ENCODE results near the gene FBXO8.
"Not testable (repeated sequence)": the region's sequence is repeated elsewhere in the genome, so short reads cannot be mapped to it uniquely, and the experiment has no call there.

The FBXO8 gene, protein sequence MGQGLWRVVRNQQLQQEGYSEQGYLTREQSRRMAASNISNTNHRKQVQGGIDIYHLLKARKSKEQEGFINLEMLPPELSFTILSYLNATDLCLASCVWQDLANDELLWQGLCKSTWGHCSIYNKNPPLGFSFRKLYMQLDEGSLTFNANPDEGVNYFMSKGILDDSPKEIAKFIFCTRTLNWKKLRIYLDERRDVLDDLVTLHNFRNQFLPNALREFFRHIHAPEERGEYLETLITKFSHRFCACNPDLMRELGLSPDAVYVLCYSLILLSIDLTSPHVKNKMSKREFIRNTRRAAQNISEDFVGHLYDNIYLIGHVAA

DNA sequence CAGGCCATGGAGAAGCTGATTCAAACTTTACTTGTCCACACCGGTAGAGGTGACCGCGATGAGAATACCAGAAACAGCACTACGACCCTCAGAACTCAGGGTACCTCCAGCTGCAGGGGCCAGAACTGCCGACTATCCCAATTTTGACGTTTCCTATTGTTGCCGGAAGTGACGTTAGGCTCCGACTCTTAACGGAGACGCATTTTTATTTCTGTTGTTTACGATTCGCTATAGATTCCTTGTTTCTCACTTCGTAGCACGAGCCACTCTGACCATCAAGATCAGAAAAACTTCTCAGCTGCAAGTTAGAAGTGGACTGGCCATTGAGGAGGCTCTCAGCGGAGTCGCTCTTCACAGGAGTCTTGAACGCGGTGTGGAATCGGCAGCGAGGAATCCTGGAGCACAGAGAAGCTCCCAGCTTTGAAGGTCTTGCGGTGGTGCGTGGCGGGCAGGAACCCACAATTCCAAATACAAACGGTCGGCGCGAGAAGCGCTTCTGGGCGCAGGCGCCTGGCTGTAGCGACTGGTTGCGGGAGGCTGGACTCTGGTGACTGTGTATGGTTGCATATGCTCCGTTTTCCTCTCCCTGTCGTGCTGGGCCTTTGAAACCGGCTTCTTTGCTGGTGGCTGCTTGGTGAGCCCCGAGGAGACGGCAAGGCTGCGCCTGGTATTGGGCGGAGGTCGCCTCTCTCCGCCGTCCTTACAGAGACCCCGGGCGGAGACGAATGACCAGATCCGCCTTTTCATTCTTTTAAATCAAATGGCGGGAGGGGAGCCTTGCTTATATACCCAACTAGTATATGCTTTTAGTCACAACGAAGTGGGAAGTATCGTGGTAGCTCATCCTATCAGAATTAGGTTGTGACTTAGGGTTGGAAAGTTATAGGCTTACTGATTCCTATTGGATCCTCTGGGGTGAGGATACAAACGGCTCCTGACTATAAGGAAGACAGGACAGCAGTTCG is at the start of gene FBXO8, which contains the start of gene CEP44:
TSS of gene FBXO8 (minus strand) at position 161 of the 965 bp plus-strand sequence. CDS start 20,575 bp downstream, outside the sequence.
TSS of gene CEP44 (plus strand) at position 405 of the 965 bp plus-strand sequence. CDS start 15,211 bp downstream, outside the sequence.
- peak; percentile 53 for DNase-seq

DNA sequence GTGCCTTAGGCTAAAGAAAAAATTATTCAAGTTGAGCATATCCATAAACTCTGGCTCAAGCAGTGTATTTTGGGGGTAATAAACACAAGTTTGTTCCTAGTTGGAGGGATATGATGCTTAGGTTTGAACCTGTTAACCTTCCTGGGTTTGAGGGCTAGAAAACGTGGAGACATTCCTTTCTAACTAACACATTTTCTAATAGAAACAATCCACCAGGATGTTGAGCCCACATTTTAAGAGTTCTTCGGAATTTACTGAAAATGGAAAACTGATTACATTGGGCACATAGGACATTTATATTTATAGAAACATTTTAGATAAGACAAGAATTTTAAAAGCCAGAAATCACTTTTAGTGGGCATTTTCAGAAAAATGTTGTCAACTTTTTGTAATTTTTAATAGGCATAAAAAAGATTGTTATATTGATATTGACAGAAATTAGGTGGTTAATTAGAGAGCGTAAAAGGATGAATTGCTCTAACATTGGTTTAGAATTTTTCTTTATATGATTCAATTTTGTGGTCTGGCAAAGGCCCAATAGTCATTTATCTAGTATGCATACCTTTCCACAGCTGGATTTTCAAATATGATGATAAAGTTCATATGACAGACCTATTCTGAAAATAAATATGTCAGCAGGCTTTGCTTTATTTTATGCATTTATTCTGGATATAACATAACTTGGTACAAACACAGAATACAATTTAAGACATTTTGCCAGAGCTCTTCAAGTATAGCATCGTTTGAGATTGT is 49.5 kb upstream of the FBXO8 start:
- no peak for DNase-seq

GRCh38 chr4:174324725-174325124 is 41.3 kb upstream of the FBXO8 start:
- DNase-seq, result no peak

GRCh38 chr4:174324236-174324635 is 40.8 kb upstream of the FBXO8 start:
- DNase-seq, result no peak

GRCh38 chr4:174320494-174321199 is 37.2 kb upstream of the FBXO8 start:
- no peak for DNase-seq

DNA sequence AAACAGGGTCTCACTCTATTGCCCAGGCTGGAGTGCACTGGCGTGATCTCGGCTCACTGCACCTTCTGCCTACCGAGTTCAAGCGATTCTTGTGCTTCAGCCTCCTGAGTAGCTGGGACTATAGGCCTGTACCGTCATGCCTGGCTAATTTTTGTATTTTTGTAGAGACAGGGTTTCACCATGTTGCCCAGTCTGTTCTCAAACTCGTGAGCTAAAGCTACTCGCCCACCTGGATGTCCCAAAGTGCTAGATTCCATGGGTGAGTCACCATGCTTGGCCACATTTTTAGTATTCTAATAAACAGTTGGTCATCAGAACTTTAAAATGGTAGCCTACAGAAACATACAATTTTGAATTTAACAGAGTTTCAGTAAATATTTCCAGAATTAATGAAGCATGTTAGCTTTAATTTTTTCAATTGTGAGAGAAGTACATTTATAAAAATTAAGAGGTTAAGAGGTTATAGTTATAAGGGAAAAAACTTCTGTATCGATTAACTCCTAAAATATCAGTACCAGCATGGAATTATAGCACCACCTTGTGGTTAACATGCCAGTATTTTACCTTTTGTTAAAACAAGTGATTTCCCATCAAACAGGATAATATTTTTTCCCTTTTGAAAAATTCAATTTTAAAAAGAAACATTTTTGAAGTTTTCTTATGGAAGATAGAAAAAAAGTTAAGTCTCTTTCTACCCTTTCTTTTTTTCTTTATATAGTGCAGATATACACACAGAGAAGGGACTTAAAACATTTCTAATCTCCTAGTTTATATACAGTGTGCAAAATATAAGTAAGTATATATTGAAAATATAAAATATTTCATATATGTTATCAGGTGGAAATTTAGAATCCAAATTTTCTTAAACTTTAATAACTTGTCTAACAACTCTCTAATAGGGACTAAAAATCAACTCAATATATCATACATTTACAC is 35.6 kb upstream of the FBXO8 start:
- no peak for DNase-seq

- no peak for DNase-seq
Observed at GRCh38 chr4:174317531-174317930, 34.1 kb upstream of the FBXO8 start.

GRCh38 chr4:174316954-174317353 is 33.5 kb upstream of the FBXO8 start:
- no peak for DNase-seq

DNA sequence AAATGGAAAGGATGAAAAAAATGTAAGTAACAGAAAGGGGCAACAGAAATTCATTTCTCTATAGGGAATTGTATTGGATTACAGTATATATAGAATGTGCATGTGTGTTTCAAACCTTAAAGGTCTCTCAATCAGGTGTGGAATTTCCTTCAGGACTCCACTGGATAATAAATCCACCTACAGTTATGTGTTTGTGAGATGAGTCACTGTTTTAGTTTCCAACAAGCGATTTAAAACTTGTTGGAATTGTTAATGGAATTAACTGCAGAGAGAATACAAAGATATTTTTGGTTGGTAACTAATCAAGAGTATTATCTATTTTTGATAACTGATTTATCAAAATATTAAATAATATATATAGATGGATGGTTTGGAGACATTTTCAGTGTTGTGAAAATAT is 33.1 kb upstream of the FBXO8 start:
- DNase-seq, result no peak

DNA sequence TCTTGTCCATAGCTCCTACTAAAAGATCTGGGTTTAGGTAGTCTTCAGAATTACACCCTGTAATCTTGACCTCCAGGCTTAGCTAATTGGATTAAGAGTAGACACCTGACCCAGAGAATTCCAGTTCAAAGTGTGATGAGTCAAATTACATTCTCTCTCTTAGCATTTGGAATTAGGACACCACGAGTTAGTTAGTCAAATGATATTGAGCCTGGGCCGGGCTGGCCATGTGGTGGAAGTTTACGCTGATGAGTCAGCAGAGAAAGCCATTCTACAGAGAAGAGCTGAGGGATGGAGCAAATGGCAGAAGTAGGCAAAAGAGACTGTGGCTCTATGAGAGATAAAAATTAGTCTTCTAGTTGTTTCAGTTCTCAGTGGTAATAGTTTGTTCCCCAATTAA is 31.3 kb upstream of the FBXO8 start:
- DNase-seq, result no peak

- no peak for DNase-seq
Observed at GRCh38 chr4:174314274-174314673, 30.8 kb upstream of the FBXO8 start.

DNA sequence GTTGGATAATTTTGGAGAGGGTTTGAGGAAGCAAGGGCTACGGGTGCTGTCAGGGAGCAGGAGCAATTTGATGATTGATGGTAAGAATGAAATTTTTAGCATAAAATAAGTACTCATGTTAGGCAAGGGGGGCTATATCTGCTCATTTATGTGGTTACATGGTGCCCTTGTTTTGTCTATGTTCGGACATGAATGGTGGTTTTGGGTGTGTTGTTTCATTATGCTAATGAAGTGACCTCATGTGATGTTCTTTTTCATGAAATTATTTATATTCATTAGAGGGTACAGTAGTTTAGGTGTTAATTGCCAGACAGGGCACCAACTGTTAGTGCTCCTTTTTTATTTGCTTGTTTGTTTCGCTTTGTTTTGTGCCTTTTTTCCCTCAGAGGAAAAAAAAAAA is 29.5 kb upstream of the FBXO8 start:
- DNase-seq, result no peak

DNA sequence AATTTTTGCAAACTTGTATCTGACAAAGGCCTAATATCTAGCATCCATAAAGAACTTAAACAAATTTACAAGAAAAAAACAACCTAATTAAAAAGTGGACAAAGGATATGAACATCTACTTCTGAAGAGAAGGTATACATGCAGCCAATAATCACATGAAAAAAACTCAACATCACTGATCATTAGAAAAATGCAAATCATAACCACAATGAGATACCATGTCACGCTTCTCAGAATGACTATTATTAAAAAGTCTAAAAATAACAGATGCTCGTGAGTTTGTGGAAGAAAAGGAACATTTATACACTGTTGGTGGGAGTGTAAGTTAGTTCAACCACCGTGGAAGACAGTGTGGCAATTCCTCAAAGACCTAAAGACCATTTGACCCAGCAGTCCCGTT is 24.2 kb upstream of the FBXO8 start:
- DNase-seq, result no peak

DNA sequence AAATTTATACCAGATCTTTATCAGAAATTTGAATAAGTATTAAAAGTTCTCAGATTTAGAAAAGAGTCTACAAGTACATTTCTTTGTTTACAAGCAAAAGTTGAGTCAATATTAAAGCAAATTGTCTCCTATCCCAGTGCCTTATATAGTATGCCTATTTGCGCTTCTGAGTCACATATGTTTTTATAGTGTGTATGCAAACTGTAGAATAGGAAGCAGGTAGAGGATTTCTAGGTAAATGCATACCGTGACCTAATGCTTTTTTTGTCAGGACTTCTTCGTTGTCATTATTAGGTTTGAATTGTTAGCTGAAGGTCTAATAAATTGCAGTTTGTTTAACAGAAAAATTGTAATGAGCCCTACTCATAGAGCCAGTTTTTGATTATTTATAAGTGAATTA is 22.5 kb upstream of the FBXO8 start:
- DNase-seq, result no peak

GRCh38 chr4:174304664-174305063 is 21.2 kb upstream of the FBXO8 start:
- DNase-seq, result no peak

- no peak for DNase-seq
Observed at GRCh38 chr4:174303687-174304086, 20.2 kb upstream of the FBXO8 start.

DNA sequence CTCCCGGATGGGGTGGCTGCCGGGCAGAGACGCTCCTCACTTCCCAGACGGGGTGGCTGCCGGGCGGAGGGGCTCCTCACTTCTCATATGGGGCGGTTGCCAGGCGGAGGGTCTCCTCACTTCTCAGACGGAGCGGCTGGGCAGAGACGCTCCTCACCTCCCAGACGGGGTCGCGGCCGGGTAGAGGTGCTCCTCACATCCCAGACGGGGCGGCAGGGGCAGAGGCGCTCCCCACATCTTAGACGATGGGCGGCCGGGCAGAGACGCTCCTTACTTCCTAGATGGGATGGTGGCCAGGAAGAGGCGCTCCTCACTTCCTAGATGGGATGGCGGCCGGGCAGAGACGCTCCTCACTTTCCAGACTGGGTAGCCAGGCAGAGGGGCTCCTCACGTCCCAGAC is 11.7 kb upstream of the FBXO8 start:
- not testable (repeated sequence) for DNase-seq

- DNase-seq, result not testable (repeated sequence)
Observed at GRCh38 chr4:174294641-174295040, 11.2 kb upstream of the FBXO8 start.

DNA sequence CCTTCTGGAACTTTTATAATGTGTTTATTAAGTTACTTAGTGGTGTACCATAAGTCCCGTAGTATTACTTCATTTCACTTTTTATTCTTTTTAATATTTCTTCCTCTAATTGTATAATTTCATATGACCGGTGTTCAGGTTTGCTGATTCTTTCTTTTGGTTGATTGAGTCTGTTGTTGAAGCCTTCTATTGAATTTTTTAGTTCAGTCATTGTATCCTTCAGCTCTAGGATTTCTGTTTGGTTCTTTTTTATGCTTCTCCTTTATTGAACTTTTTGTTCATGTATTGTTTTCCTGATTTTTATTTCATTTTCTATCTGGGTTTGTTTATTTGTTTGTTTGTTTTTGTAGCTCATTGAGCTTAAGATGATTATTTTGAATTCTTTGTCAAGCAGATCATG is 9.0 kb upstream of the FBXO8 start:
- DNase-seq, result no peak

DNA sequence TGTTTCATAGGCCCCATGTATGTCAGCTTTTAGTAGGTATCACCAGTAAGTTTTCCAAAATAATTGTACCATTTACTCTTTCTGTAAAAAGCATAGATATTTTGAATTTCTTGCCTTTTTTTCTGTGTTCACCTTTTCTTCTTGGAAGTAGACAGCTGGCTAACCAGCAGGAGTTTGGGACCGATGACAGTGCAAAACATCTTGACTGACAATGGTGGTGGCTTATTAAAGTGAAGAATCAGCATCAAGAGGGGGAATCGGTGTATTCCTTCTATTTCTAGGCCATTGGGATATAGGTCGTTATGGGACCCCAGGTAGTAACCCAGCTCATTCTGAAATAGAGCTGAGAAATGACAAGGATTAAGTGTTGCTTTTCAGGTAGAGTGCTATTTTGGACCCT is 3.4 kb upstream of the FBXO8 start:
- DNase-seq, result no peak

- no peak for DNase-seq
Observed at GRCh38 chr4:174284487-174284886, 1.0 kb upstream of the FBXO8 start.

All from activated CD4-positive, alpha-beta T cell treated with anti-CD3 and anti-CD28 coated beads, Interleukin-2, amount 50 U/mL, for 1 hour (primary cell).